HG03439 (cell line): ENCODE results near the gene EIF2A.
"Not testable (repeated sequence)": the region's sequence is repeated elsewhere in the genome, so short reads cannot be mapped to it uniquely, and the experiment has no call there.

Experiments
- ATAC-seq: cut with Tn5 transposase; IDR thresholded peaks from one replicate; pipeline ENCODE4 v1.9.1; 2021; ENCODE audit warnings: mild to moderate bottlenecking, moderate library complexity; ENCODE audit not compliant: unreplicated experiment

EIF2A gene

GRCh38 chr3:150600647-150601530 lies 54.3 kb downstream of the EIF2A start:
- ATAC-seq: not testable (repeated sequence)

- peak; percentile 8 for ATAC-seq
Observed at GRCh38 chr3:150602426-150603152, 56.0 kb downstream of the EIF2A start.

- peak; percentile 62 for ATAC-seq
Observed at GRCh38 chr3:150603153-150603979, 56.8 kb downstream of the EIF2A start, which contains the start of gene SELENOT. TSS of gene SELENOT (plus strand) at chr3:150603321. CDS start at chr3:150603363, 42 bp downstream.

- no peak for ATAC-seq
Observed at GRCh38 chr3:150603980-150604319, 57.4 kb downstream of the EIF2A start.

GRCh38 chr3:150605998-150606641 lies 59.5 kb downstream of the EIF2A start:
- no peak for ATAC-seq

- no peak for ATAC-seq
Observed at GRCh38 chr3:150607267-150608065, 60.9 kb downstream of the EIF2A start.

- no peak for ATAC-seq
Observed at GRCh38 chr3:150609988-150610387, 63.4 kb downstream of the EIF2A start.

GRCh38 chr3:150610785-150611184 lies 64.2 kb downstream of the EIF2A start:
- ATAC-seq: no peak

GRCh38 chr3:150611666-150612065 lies 65.1 kb downstream of the EIF2A start:
- no peak for ATAC-seq

GRCh38 chr3:150612494-150612893 lies 65.9 kb downstream of the EIF2A start:
- no peak for ATAC-seq

- ATAC-seq: no peak
Observed at GRCh38 chr3:150613034-150613433, 66.4 kb downstream of the EIF2A start.

- no peak for ATAC-seq
Observed at GRCh38 chr3:150613709-150614480, 67.3 kb downstream of the EIF2A start.

GRCh38 chr3:150620002-150620689 lies 73.6 kb downstream of the EIF2A start:
- no peak for ATAC-seq

GRCh38 chr3:150622955-150623354 lies 76.4 kb downstream of the EIF2A start:
- ATAC-seq: not testable (repeated sequence)

- no peak for ATAC-seq
Observed at GRCh38 chr3:150623945-150624344, 77.4 kb downstream of the EIF2A start.

- ATAC-seq: no peak
Observed at GRCh38 chr3:150626148-150626930, 79.8 kb downstream of the EIF2A start.

GRCh38 chr3:150627557-150627956 lies 81.0 kb downstream of the EIF2A start:
- no peak for ATAC-seq
